WTC11 (cell line): Measurements from ENCODE around the gene RYR1.

Experiments
- CDX4 ChIP-seq: fragments of 250-450 bp; sonication (Bioruptor Pico); IDR thresholded peaks from 2 replicates; pipeline ENCODE4 v1.9.0; 2021; ENCODE audit warnings: moderate library complexity, mild to moderate bottlenecking, inconsistent platforms, borderline replicate concordance
- CTCF ChIP-seq: fragments of 200-600 bp; IDR thresholded peaks from 2 replicates; pipeline ENCODE4 v1.8.0; 2022; ENCODE audit warnings: antibody characterized with exemption
- JUN ChIP-seq: sonication (generic); formaldehyde crosslinking; IDR thresholded peaks from 2 replicates; pipeline ENCODE4 v1.8.0; 2023; ENCODE audit warnings: mild to moderate bottlenecking, missing genetic modification reagents
- MAX ChIP-seq: sonication (generic); formaldehyde crosslinking; IDR thresholded peaks from 2 replicates; pipeline ENCODE4 v1.8.0; 2022; ENCODE audit warnings: mild to moderate bottlenecking, missing genetic modification reagents
- ZNF138 ChIP-seq: sonication (generic); formaldehyde crosslinking; conservative IDR thresholded peaks from 2 replicates; pipeline ENCODE4 v1.8.1; 2022; ENCODE audit warnings: mild to moderate bottlenecking, moderate library complexity, missing genetic modification reagents

GRCh38 chr19:38538386-38538785 is 104.9 kb downstream of the RYR1 start:
- no peak for TF ChIP-seq CDX4 (CRISPR knock-in tag)
- no peak for TF ChIP-seq CTCF
- no peak for TF ChIP-seq ZNF138
- no peak for TF ChIP-seq MAX
- TF ChIP-seq JUN (CRISPR knock-in tag), result no peak
